Spleen (tissue), 11 donors: ENCODE measurements around the gene SLC5A4. TPM values are rescaled to one million over a fixed set of nuclear protein-coding genes. Genes with fewer than 3 reads are reported as not detected.

ENCODE experiments used
- DNase-seq: peaks from one replicate; pipeline ENCODE4 v3.0.0-alpha.2; 2020
- H3K27ac ChIP-seq, 8 donors: fragments of 200-600 bp; sonication (generic) in 7 of 8; 1 replicate in 4 of 8; 2 replicates in 4 of 8; pipeline versions ENCODE4 v1.5.0 to v1.8.0; 2016 to 2021; ENCODE audit warnings: inconsistent platforms in 4 of 8, mild to moderate bottlenecking in 4 of 8, moderate library complexity in 1 of 8
- H3K27me3 ChIP-seq, 7 donors: fragments of 200-600 bp; sonication (generic) in 6 of 7; replicated peaks in 1 of 7; 1 replicate in 4 of 7; 2 replicates in 3 of 7; pipeline versions ENCODE4 v1.5.0 to v1.8.0; 2016 to 2021; ENCODE audit warnings: inconsistent platforms in 3 of 7, mild to moderate bottlenecking in 1 of 7
- H3K36me3 ChIP-seq, 6 donors: fragments of 200-600 bp; sonication (generic) in 5 of 6; 1 replicate in 4 of 6; 2 replicates in 2 of 6; pipeline versions ENCODE4 v1.5.0 to v1.8.0; 2016 to 2021; ENCODE audit warnings: inconsistent platforms in 2 of 6
- H3K4me1 ChIP-seq, 6 donors: fragments of 200-600 bp; sonication (generic) in 5 of 6; 1 replicate in 3 of 6; 2 replicates in 3 of 6; pipeline versions ENCODE4 v1.5.0 to v1.8.0; 2016 to 2021; ENCODE audit warnings: inconsistent platforms in 3 of 6
- H3K4me3 ChIP-seq, 8 donors: fragments of 200-600 bp; sonication (generic) in 7 of 8; 1 replicate in 4 of 8; 2 replicates in 4 of 8; pipeline versions ENCODE4 v1.5.0 to v1.8.0; 2016 to 2021; ENCODE audit warnings: inconsistent platforms in 4 of 8, mild to moderate bottlenecking in 4 of 8, moderate library complexity in 2 of 8
- H3K9me3 ChIP-seq, 8 donors: fragments of 200-600 bp; sonication (generic) in 7 of 8; 1 replicate in 4 of 8; 2 replicates in 4 of 8; pipeline versions ENCODE4 v1.5.0 to v1.8.0; 2016 to 2021; ENCODE audit warnings: inconsistent platforms in 4 of 8
- CTCF ChIP-seq, 11 experiments: fragments of 200-600 bp in 7 of 11; fragments of 450-650 bp in 4 of 11; sonication (generic) in 4 of 11; IDR thresholded peaks in 8 of 11; conservative IDR thresholded peaks in 3 of 11; 1 replicate in 7 of 11; 2 replicates in 4 of 11; pipeline versions ENCODE4 v1.4.0 to v1.8.0; 2016 to 2021; ENCODE audit warnings: antibody characterized with exemption in 11 of 11, inconsistent platforms in 4 of 11, mild to moderate bottlenecking in 1 of 11
- POLR2A ChIP-seq, 3 donors: fragments of 450-650 bp; IDR thresholded peaks; one replicate each; pipeline ENCODE4 v1.5.1; 2017; ENCODE audit warnings: antibody characterized with exemption in 3 of 3, mild to moderate bottlenecking in 1 of 3
- POLR2AphosphoS5 ChIP-seq, 3 donors: sonication (generic); formaldehyde crosslinking; IDR thresholded peaks; one replicate each; pipeline ENCODE4 v1.5.1; 2017; ENCODE audit warnings: antibody characterized with exemption in 3 of 3
- WGBS, 5 donors: extraction: QIAGEN DNeasy Blood & Tissue Kit in 3 of 5; methylation state at CpG; one replicate each; pipeline versions ENCODE4 v1.1.5 to v1.1.7; 2013 to 2018; 5-methylcytosine and 5-hydroxymethylcytosine counted together
- intact Hi-C: fragments of 100-400 bp; cut with DNase I; formaldehyde crosslinking; loops from one replicate; pipeline ENCODE4 v1.15.0; 2023; ENCODE audit warnings: low total_unique reads
- polyA plus RNA-seq, 3 donors: library from polyadenylated mRNA; stranded (reverse); fragments of 200-250 nt; gene quantifications; one replicate each; pipeline ENCODE4 v1.2.1, GENCODE V29; 2013
- total RNA-seq, 7 donors: library from RNA; depleted of rRNA in 3 of 7; stranded (reverse); fragments of >200 nt in 3 of 7; fragmentation: NEBNext Ultra II Directional in 4 of 7; extraction: Animal tissue kit (Norgen Biotek cat#: 25700) in 4 of 7; gene quantifications; one replicate each; pipeline versions ENCODE4 v1.1.0 to v1.2.1, GENCODE V29; 2016 to 2021
- donor health status: healthy with polysubstance abuse.
- donor health status: DM: no; HTN: no; CAD: no; lungs with moderate emphysema.
- donor health status: DM: no; HTN: no; CAD: no.
- donor health status: Bipolar disorder and iron deficiency.
- donor health status: healthy.
- donor health status: DM: no; HTN: no; CAD: no.
- donor health status: DM: yes; HTN: yes; CAD: no.

The SLC5A4 gene
- total and polyA plus RNA-seq, 10 donors, result 0.03 to 3.6 (median 0.51) TPM

- no peak for DNase-seq
- Histone ChIP-seq H3K9me3 (no peaks in the 10 kb centered on the region), H3K4me3 (peak overlapping the region in 1 of 8 donors; percentile 17), H3K36me3 (no peaks in the 10 kb centered on the region), H3K27me3 (peaks cover 0 to 61% (median 24%) of the 10 kb centered on the region in 7 donors), H3K27ac (no peak overlapping the region), H3K4me1 (peaks cover 3 to 48% (median 24%) of the 10 kb centered on the region in 6 donors)
- intact Hi-C loops, result no loop called here
- WGBS, 5 donors, result 80 to 87% (median 84%) methylated on average over 22 to 30 of the region's 30 CpGs
- TF ChIP-seq POLR2AphosphoS5 (IDR thresholded peaks at IDR 0.05), result no peak
- no peak for TF ChIP-seq CTCF (IDR thresholded peaks at IDR 0.05 in 8 of 11, conservative IDR thresholded peaks at IDR 0.05 in 3 of 11)
- no peak for TF ChIP-seq POLR2A (IDR thresholded peaks at IDR 0.05)
Observed at GRCh38 chr22:32205974-32206773, 49.0 kb downstream of the SLC5A4 start.

GRCh38 chr22:32204856-32205722 is 50.1 kb downstream of the SLC5A4 start, which contains the start of gene RFPL2:
TSS of gene RFPL2 (minus strand) at chr22:32205073. CDS start at chr22:32202451, 2,622 bp downstream.
- intact Hi-C loops, result no loop called here

GRCh38 chr22:32204040-32204855 is 50.9 kb downstream of the SLC5A4 start:
- Histone ChIP-seq H3K27me3 (peaks cover 0 to 66% (median 24%) of the 10 kb centered on the region in 7 donors), H3K27ac (no peak overlapping the region), H3K4me1 (peaks cover 3 to 60% (median 26%) of the 10 kb centered on the region in 6 donors), H3K36me3 (no peaks in the 10 kb centered on the region), H3K4me3 (peak overlapping the region in 4 of 8 donors; percentile 12 to 63 (median 22)), H3K9me3 (no peaks in the 10 kb centered on the region)
- no peak for DNase-seq
- 25 to 69% (median 51%) methylated on average over 33 to 42 of the region's 42 CpGs for WGBS, 5 donors
- TF ChIP-seq CTCF (IDR thresholded peaks at IDR 0.05 in 8 of 11, conservative IDR thresholded peaks at IDR 0.05 in 3 of 11) (no peak), POLR2A (IDR thresholded peaks at IDR 0.05) (no peak), POLR2AphosphoS5 (IDR thresholded peaks at IDR 0.05) (no peak)
- intact Hi-C loops, result no loop called here

More at GRCh38 chr22:32204856-32205722, 50.1 kb downstream of the SLC5A4 start, which contains the start of gene RFPL2:
- Histone ChIP-seq H3K27ac (no peak within 1 kb of the TSS), H3K9me3 (no peaks in the 10 kb centered on the region), H3K4me3 (peak within 1 kb of the TSS in 4 of 8 donors; percentile 12 to 63 (median 22)), H3K27me3 (peaks cover 0 to 66% (median 24%) of the 10 kb centered on the region in 7 donors), H3K36me3 (no peaks in the 10 kb centered on the region), H3K4me1 (peaks cover 3 to 59% (median 26%) of the 10 kb centered on the region in 6 donors)
- 58 to 81% (median 76%) methylated on average over 31 to 41 of the region's 41 CpGs for WGBS, 5 donors
- no peak for DNase-seq
- TF ChIP-seq POLR2AphosphoS5 (IDR thresholded peaks at IDR 0.05) (peak in 1 of 3 donors; percentile 46), CTCF (IDR thresholded peaks at IDR 0.05 in 8 of 11, conservative IDR thresholded peaks at IDR 0.05 in 3 of 11) (no peak), POLR2A (IDR thresholded peaks at IDR 0.05) (no peak)
